NCI-H2029 treated with DMSO at 0.1 percent for 48 hours (cell line): Measurements from ENCODE around the gene MGAM2.
"Not testable (repeated sequence)": the region's sequence is repeated elsewhere in the genome, so short reads cannot be mapped to it uniquely, and the experiment has no call there.

Experiments
- DNase-seq: peaks from one replicate; lab custom pipeline; 2025; lab: John Stamatoyannopoulos, UW

MGAM2 gene

DNA sequence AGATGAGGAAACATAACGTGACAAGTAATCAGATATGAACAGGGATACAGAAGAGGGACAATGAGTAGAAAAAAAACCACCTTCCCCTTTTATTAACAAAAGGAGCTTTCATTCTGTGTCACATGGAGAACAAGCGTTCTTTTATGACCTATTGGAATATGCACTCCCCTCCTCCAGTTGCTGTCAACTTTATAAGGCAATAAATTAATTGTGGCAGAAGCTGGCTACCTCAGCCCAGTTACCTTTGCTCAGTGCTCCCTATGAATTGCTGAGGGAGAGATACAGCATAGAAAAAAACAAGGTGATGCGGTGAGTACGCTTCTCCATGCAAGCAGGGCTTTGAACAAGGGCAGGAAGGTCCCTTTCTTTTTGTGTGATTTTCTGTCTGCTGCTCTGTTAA, at the start of gene MGAM2:
Gene MGAM2 (plus strand): TSS at position 220 of the 400 bp plus-strand sequence. CDS start 5,156 bp downstream, outside the sequence.
- no peak for DNase-seq

DNA sequence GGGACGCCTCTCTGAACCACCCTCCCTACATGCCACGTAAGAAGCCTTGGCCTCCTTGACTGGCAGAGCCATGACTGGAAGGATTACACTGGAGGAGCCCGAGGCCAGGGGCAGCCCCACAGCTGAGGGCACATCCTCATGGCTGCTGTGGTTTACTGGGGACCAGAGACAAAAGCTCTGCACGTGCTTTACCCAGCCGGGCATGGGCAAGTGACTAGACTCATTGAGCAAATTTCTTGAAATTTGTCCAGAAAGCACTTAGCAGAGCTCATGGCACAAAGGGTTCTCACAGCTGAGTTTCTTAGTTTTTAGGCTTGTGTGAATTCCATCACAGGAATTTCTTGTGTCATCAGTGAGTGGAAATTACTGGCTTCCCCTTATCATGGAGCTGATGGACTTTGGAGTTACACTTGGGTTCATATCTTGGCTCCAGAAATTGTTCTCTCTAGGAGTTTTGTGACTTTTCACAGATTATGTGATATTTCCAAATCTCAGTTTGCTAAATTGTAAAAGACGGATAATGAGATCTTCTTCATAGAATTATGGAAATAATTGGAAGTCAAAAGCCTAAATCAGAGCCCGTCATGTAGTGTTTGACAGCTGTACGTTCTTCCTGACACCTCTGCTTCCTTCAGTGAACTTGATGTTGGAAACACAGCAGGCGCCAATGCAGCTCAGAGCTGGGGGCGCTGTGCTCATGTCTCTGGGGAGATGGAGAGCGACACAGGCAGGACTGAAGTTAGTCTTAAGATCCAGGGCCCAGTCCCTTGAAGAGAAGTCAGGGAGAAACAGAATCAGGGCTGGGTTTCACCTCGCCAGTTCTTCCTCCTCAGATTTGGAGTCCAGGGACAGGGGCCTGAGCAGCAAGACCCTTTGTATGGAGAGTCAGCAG, 47.7 kb upstream of the MGAM2 start:
- no peak for DNase-seq

DNA sequence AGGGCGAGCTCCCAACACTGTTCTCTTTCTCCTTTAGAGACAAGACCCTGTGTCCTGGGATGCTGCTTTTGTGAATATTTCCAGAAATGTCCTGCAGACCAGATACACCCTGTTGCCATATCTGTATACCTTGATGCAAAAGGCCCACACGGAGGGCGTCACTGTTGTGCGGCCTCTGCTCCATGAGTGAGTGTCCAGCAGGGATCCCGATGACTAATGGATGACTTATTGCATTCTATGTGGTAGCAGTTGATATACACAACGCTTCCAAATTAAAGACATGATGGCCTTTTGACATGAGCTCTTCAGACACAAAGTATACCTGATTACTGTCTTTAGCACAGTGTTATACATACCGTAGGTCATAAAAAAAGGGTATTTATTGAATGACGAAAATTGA, 45.0 kb upstream of the MGAM2 start:
- DNase-seq: no peak

DNA sequence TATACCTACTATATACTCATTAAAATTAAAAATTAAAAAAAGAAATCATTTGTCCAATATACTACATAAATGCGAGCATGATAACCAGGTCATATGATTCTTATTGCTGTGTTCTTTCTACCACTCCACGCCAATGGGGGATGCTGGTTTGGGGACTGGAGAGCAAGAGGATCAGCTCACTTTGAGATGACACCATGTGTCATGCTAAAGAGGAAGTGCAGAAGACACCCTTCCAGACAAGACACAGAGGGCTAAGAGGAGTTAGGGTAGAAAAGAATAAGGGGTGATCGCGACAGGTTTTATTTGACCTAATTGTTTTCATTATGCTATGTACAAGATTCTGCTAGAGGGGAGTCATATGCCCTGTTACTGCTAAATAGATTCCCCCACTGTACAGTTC, 33.8 kb upstream of the MGAM2 start:
- DNase-seq: no peak

DNA sequence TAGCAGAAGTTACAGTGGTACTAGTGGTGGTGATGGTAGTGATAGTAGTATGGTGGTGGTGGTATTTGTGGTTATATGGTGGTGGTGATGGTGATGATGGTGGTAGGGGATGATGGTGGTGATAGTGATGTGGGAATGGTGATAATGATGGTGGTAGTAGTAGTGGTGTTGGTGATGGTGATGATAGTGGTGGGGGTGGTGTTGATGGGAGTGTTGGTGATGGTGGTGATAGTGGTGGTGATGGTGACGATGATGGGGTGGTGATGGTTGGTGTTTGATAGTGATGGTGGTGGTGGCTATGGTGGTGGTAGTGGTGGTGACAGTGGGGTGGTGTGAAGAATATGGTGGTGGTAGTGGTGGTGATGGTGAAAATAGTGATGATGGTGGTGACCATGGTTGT, 27.9 kb upstream of the MGAM2 start:
- DNase-seq: no peak

DNA sequence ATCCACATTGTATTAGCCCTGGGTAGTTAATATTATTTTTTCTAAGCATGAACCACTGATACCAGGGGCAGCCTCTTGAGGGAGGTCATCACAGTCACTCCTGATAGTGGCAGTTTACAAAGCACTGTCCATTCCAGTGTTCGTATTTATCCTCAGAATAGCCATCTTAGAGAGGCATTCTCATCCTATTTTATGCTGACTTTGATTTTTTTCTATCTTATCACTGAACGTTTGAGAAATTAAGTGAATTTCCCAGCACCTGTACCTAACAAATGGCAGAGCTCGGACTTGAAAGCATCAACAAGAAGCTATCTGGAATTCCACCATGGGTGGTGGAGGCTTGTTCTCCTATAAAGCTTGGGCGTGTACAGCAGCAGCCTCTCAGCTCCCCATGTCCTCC, 26.1 kb upstream of the MGAM2 start:
- no peak for DNase-seq

DNA sequence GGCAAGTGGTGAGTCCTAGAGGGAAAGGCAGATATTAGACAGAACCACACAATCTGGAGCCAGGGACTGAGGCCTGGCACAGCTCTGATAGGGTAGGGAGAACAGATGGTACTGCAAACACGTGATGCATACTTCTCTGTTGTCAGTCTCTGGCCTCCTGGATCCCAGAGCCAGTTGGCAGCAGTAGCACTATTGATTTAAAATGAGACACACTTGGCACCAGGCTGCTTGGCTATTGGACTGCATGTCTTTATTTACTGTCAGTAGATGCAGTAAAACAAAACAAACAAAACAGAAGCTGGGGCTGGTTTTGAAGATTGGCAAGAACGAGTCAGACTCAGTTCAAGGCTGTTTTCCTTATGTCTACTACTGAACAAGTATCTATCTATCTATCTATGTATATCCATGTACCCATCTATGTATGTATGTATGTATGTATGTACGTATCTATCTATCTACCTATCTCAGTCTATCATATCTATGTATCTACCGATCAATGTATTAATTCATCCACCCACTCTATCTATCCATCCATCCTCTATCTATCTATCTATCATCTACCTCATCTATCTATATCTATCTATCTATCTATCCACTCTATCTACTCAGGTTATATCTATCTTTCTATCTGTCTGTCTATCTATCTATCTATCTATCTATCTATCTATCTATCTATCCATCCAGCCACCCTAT, 23.4 kb upstream of the MGAM2 start:
- peak; percentile 91 for DNase-seq

DNA sequence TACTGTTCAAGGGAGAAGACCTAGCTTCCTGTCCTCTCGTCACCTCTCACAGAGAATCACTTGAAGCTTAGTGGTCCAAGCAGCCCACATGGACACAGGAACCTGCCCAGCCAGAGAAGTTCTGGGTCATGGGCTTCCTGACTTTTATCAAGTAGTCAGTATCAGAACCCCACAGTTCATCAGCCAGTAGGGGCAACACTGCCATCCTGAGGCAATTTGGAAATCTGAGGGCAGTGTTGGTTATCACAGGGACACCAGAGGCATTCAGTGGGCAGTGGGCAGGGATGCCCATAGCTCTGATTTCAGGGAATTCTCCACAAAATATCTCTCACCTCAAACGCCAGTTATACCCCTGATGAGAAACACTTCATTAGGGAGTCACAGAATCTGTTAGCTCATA, 22.5 kb upstream of the MGAM2 start:
- DNase-seq: no peak

DNA sequence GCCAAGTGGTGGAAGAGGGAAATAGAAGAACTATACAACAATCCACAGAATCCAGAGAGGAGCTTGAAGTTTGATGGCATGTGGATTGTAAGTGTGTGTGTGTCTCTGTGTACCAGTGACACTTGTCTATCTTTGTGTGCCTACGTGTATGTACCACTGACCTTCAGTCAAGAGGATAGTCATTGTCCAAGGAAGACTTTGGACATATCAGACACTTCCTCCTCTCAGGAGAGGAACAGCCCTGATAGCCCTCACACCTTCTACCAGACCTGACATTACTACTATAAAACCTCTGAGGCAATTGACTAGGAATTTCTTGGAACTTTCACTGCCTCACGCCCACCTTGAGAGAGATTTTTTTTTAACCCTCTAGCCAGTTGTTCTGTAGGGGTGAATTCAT, 19.6 kb upstream of the MGAM2 start:
- DNase-seq: no peak

DNA sequence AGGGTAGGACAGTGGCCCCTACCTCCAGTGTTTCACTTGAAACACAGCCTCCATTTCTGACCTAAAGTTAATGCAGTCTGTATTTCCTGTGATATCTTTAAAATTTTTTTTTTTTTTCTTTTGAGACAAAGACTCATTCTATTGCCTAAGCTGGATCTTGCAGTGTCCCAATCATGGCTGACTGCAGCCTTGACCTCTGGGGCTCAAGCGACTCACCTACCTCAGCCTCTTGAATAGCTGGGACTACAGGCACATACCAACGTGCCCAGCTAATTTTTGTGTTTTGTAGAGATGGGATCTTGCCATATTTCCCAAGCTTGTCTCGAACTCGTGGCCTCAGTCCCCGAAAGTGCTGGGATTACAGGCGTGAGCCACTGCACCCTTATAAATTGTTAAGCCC, 16.7 kb upstream of the MGAM2 start:
- DNase-seq: no peak

DNA sequence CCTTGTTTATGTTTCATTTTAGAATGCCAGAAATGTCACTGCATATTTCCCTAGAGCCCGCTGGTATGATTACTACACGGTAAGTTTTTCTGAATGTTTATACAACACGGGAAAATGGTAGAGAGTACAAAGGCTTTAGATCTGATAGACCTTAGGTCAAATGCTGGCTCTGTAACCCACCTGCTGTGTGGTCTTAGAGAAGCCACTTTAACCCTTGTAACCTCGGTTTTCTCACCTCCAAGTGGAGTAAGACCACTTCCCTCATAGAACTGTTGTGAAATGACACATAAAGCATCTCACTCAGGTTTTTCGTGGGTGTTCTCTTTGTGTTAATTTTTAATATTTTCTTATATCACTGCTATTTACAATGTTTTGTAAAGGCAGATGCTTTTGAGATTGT, 13.9 kb upstream of the MGAM2 start:
- DNase-seq: no peak

DNA sequence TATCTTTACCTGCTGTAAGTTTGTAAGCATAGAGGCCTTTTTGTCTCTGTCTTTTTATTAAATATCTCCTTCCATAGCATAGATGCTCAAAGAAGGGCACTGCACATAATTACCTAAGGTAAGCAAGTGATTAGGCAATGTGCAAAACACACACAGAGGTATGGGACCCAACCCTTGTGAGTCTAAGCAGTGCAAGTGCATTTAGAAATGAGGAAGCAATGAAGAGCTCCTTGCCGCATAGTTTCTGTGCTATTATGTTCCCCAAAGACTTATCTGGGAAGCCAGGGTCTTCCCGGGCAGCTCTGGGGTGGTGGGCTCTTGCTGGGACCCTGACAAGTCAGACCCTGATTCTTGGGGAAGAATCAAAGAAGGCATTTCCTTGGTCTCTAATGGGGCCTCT, 13.5 kb upstream of the MGAM2 start:
- DNase-seq: no peak

DNA sequence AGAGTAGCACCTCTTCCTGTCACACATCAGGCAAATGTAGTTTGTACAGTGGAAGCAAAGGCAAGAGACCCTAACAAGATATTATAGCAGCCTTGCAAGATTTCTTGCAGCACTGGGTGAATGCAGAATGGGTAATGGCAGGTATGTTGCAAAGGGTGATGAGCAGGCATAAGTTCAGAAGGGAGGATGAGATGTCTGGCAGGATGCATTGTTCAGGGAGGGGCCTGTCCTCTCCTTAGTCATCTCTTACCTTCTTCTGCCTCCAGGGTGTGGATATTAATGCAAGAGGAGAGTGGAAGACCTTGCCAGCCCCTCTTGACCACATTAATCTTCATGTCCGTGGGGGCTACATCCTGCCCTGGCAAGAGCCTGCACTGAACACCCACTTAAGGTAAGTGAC, 12.2 kb upstream of the MGAM2 start:
- not testable (repeated sequence) for DNase-seq

DNA sequence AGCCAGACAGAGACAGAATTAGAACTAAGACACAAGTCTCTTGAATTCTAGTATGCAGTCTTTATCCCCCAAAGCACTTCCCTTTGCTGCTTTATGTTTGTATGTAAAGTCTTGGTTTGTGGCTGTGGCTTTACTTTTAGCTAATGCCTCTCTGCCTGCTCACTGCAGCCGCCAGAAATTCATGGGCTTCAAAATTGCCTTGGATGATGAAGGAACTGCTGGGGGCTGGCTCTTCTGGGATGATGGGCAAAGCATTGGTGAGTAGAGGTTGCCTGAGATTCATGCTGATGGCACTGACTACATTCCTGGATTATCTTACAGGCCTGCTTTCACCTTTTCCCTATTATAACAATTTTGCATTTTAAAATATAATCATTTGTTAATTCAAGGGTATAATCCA, 10.9 kb upstream of the MGAM2 start:
- DNase-seq: no peak

DNA sequence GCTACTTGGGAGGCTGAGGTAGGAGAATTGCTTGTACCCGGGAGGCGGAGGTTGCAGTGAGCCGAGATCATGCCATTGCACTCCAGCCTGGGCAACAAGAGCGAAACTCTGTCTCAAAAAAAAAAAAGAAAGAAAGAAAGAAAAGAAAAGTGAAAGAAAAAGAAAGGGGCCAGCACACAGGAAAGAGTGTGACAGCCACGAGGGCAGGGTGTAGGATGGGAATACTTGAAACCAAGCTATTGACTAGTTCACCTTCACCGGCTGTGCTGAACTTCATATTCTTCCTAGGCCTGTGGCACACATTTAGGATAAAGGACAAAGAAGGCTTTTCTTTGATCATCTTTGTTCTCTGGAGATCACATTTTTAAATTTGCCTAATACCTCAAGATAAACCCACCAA, 9.7 kb upstream of the MGAM2 start:
- DNase-seq: not testable (repeated sequence)

DNA sequence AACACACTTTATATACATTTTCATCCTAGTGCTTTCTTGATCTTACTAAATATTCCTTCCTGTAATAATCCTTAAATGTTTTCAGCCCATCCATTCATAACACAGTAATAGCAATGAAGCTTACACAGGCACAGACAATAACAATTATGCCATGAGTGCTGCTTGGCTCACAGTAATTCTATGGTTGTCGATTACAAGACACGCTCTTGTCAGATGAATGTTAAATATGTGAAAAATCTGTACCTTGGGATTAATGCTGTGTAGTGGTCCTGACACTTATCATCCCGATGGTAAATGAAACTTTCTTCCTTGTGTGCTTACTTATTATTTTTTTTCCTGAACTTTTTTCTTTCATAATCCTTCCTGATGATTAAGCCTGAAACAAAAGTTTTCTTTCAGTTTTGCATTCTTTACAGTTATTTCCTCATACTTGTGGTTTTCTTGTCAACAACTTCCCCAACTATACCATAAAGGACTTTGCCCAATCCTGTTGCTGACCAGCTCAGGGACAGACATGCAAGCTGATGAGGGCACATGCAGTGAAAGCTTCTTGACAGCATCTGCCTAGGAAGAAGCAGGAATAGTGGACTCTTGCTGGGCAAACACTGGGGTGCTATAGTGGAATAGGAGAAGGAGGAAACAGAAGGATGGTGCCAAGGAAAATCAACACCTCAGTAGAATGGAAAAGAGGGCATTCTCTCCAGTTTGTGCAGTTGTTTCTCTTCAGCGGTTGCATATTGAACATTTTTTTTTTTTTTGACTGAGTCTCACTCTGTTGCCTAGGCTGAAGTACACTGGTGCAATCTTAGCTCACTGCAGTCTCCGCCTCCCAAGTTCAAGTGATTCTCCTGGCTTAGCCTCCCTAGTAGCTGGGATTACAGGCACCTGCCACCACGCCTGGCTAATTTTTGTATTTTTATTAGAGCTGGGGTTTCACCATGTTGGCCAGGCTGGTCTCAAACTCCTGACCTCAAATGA, 6.7 kb upstream of the MGAM2 start:
- no peak for DNase-seq

DNA sequence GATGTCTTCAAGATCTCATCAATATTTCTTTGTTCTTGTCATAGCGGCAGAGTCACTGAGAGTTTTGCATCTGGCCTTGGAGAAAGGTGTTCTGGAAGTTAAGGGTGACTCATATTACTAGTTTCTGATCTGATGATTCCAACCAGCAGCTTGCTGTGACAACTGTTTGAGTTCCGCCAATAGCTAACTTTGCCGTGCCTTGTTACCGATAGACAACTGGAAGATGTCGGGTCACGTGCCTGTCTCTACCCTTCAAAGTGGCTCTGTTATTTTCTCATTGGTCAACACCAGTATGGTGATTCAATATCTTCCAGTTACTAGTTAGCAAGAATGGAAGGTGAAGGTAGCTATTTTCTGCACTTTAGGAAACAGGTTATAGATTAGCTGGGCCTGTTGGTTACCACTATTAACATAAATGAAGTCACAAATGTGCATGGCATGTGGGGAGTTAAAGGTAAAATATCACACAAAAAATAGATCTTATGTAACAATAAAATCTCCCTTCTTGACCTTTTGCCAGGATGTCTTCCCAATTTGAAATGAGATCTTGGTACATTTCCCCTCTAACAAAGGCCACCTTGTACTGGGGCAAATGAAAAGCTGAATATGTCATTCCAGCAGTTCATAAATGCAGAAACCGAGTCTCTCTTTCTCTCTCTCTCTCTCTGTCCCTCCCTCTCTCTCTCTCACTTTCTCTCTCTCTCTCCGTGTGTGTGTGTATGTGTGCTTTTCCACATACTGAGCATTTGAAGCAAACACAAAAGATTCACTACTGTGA, 2.6 kb upstream of the MGAM2 start:
- DNase-seq: no peak

DNA sequence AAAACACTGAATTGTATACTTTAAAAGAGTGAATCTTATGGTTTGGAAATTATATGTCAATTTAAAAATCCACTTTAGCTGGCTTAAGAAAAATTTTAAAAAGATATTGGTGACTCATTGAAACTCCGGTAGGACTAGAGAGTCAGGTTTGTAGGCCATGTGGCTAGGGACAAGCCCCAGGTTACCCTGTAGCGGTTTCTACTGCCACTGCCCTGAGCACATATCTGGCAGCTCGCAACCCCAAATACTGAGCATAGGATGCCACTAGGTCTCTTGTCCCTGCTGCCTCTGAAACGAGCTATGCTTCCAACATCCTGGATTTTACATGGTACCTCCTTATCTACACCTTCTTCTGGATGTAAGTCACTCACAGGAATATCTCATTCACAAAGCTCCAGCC, 1.4 kb upstream of the MGAM2 start:
- DNase-seq: no peak

DNA sequence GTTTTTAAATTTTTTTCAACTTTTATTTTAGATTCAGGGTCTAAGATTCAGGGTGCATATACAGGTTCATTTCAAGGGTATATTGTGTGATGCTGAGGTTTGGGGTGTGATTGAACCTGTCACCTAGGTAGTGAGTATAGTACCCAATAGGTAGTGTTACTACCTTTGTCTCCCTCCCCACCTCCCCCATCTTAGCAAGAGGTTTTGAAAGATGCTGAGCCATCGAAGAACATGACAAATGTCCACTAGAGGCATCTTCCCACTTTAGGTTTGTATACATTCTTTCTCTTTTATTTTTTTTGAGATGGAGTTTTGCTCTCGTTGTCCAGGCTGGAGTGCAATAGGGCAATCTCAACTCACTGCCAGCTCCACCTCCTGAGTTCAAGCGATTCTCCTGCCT, 880 bp upstream of the MGAM2 start:
- DNase-seq: no peak

DNA sequence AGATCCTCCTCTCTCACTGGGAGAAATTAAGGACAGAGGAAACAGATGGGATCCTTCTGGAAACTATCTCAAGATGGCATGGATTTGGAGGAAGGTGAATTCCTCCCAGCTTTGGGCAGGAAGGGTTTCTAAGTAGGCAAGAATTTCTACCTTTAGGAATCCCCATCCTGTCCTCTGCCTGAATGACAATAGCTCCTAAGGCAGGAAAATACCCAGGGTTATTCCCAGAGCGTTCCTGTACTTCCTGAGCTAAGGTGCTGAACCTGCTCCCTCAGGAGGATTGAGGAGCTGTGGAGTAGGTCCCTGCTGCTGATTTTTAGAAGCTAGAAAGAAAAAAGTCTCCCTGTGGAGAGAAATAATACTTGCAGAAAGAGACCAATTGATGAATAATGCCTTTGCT, 568 bp downstream of the MGAM2 start:
- DNase-seq: no peak

DNA sequence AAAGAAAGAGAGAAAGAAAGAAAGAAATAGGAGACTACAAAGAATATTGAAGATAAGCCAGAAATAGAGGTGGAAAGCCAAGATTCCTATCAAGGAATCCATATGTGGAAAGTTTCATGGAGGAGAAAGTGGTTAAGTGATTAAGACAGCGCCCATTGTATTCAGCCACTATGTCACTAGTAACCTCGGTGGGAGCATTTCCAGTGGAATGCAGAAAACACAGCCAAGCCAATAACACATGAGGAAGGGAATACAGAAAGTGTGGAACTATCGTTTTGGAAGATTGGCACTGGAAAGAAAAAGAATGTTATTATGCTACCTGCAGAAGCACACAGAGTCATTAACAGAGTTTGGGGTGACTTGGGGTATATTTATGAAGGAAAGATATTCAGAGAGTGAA, 2.7 kb downstream of the MGAM2 start:
- no peak for DNase-seq

DNA sequence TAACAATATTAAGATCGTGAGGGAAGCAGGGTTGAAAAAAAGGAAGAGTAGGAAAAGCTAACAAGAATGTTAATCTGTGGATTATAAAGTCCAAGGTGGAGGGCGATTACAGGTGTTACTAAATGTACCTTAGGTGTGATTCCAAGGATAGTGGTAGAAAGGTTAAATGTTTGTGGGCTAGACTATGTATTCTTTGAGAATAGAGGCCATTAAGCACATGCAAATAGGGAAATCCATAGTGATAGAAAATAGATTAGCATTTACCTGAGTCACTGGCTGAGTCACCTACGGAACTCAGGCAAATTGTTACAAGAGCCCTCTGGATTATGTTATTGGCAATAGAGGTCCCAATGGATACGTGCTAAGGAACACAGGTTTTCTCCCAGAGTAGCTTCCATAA, 9.0 kb downstream of the MGAM2 start:
- DNase-seq: no peak
